Uterus (tissue), 4 donors: Measurements from ENCODE around the gene FIBCD1. TPM values are rescaled to one million over a fixed set of nuclear protein-coding genes. Genes with fewer than 3 reads are reported as not detected.

Source experiments
- DNase-seq, 2 donors: peaks; one replicate each; pipeline ENCODE4 v3.0.0-alpha.2; 2019 to 2020
- H3K27ac ChIP-seq, 2 donors: fragments of 200-600 bp; sonication (generic); 1 replicate in 1 of 2; 2 replicates in 1 of 2; pipeline ENCODE4 v1.5.1; 2016 to 2018
- H3K27me3 ChIP-seq, 2 donors: fragments of 200-600 bp; sonication (generic); one replicate each; pipeline ENCODE4 v1.5.1; 2018 to 2019; ENCODE audit warnings: control low read depth in 1 of 2
- H3K36me3 ChIP-seq, 2 donors: fragments of 200-600 bp; sonication (generic); one replicate each; pipeline ENCODE4 v1.5.1; 2019; ENCODE audit warnings: control low read depth in 1 of 2
- H3K4me1 ChIP-seq, 2 donors: fragments of 200-600 bp; sonication (generic); one replicate each; pipeline ENCODE4 v1.5.1; 2018 to 2019; ENCODE audit warnings: control low read depth in 1 of 2
- H3K4me3 ChIP-seq, 2 donors: fragments of 200-600 bp; sonication (generic); 1 replicate in 1 of 2; 2 replicates in 1 of 2; pipeline ENCODE4 v1.5.1; 2018 to 2019; ENCODE audit warnings: mild to moderate bottlenecking in 1 of 2
- H3K9me3 ChIP-seq, 2 donors: fragments of 200-600 bp; sonication (generic); one replicate each; pipeline ENCODE4 v1.5.1; 2019; ENCODE audit warnings: control low read depth in 1 of 2
- POLR2A ChIP-seq, 2 donors: fragments of 450-650 bp; IDR thresholded peaks; one replicate each; pipeline ENCODE4 v1.6.1; 2016; ENCODE audit warnings: antibody characterized with exemption in 2 of 2, mild to moderate bottlenecking in 1 of 2, moderate library complexity in 1 of 2
- intact Hi-C: fragments of 100-400 bp; cut with DNase I; formaldehyde crosslinking; loops from one replicate; pipeline ENCODE4 v1.15.1; 2023; ENCODE audit warnings: low total_unique reads
- total RNA-seq, 4 donors: library from RNA; depleted of rRNA in 3 of 4; stranded (reverse); fragments of >200 nt in 3 of 4; gene quantifications; one replicate each; pipeline versions ENCODE4 v1.1.0 to v1.2.4, GENCODE V29; 2014 to 2023
- TF ChIP-seq, protein P1 (sequence below), 4 experiments: fragments of 200-600 bp in 2 of 4; fragments of 450-650 bp in 2 of 4; sonication (generic) in 2 of 4; IDR thresholded peaks; one replicate each; pipeline ENCODE4 v1.5.1; 2016 to 2019; ENCODE audit warnings: antibody characterized with exemption in 4 of 4, mild to moderate bottlenecking in 2 of 4, moderate library complexity in 1 of 4
- donor health status: DM: yes; HTN: yes; CAD: no.

The FIBCD1 gene
- total RNA-seq, 4 donors from 2014 or later, result 0.29 TPM; not detected in 3

- no peaks in the 10 kb centered on the region for H3K27me3 ChIP-seq
- H3K27ac ChIP-seq, result no peak overlapping the region
- H3K4me1 ChIP-seq, result no peaks in the 10 kb centered on the region
- H3K4me3 ChIP-seq, result no peak overlapping the region
- no peaks in the 10 kb centered on the region for H3K9me3 ChIP-seq
- DNase-seq, result no peak
- TF ChIP-seq, protein P1, sequence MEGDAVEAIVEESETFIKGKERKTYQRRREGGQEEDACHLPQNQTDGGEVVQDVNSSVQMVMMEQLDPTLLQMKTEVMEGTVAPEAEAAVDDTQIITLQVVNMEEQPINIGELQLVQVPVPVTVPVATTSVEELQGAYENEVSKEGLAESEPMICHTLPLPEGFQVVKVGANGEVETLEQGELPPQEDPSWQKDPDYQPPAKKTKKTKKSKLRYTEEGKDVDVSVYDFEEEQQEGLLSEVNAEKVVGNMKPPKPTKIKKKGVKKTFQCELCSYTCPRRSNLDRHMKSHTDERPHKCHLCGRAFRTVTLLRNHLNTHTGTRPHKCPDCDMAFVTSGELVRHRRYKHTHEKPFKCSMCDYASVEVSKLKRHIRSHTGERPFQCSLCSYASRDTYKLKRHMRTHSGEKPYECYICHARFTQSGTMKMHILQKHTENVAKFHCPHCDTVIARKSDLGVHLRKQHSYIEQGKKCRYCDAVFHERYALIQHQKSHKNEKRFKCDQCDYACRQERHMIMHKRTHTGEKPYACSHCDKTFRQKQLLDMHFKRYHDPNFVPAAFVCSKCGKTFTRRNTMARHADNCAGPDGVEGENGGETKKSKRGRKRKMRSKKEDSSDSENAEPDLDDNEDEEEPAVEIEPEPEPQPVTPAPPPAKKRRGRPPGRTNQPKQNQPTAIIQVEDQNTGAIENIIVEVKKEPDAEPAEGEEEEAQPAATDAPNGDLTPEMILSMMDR (IDR thresholded peaks at IDR 0.05), result no peak
- no peak for TF ChIP-seq POLR2A (IDR thresholded peaks at IDR 0.05)
- intact Hi-C loops, result no loop called here
- H3K36me3 ChIP-seq, result no peaks in the 10 kb centered on the region
These were observed 19.4 kb downstream of the FIBCD1 start for GRCh38 chr9:130919559-130920145.

GRCh38 chr9:130918826-130919558, 20.1 kb downstream of the FIBCD1 start:
- TF ChIP-seq POLR2A (IDR thresholded peaks at IDR 0.05), result no peak
- TF ChIP-seq, protein P1 (IDR thresholded peaks at IDR 0.05), result no peak
- no peak overlapping the region for H3K27ac ChIP-seq
- H3K9me3 ChIP-seq, result no peaks in the 10 kb centered on the region
- intact Hi-C loops, result no loop called here
- no peaks in the 10 kb centered on the region for H3K36me3 ChIP-seq
- DNase-seq, result no peak
- H3K4me1 ChIP-seq, result no peaks in the 10 kb centered on the region
- H3K27me3 ChIP-seq, result no peaks in the 10 kb centered on the region
- H3K4me3 ChIP-seq, result no peak overlapping the region

DNA sequence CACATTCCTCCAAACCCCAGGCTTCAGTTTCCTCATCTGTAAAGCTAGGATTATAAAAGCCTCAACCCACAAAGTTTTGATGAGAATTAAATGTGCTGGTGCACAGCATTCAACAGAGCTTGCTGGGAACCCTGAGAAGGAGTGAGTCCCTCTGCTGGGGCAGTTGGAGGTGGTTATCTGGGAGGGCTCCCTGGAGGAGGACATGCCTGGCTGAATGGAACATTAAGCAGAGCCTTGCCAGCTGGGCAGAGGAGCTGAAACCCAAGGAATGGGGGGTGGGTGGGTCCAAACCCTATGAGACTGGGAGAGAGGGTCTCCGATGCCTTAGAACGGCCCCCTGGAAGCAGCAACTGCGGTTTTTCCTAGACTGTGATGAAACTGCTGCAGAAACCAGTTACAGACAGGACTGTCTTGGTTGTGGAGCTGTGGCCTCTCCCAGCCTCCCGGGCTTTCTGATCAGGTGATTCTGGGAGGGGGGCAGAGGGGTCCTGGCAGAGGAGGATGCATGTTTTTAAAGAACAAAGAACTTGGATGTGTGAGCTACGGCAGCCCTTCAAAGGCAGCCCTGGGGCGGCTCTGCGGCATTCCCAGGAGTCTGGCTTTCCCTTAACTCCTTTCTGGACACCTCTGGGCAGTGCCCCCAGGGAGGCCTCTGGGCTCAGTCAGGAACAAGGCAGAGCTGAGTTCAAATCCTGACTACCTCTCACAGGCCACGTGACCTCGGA, 20.8 kb downstream of the FIBCD1 start:
- intact Hi-C loops, result no loop called here
- Histone ChIP-seq H3K4me1 (no peaks in the 10 kb centered on the region), H3K27me3 (no peaks in the 10 kb centered on the region), H3K36me3 (no peaks in the 10 kb centered on the region), H3K27ac (no peak overlapping the region), H3K4me3 (no peak overlapping the region), H3K9me3 (no peaks in the 10 kb centered on the region)
- DNase-seq, result no peak
- TF ChIP-seq, protein P1 (IDR thresholded peaks at IDR 0.05), result no peak
- no peak for TF ChIP-seq POLR2A (IDR thresholded peaks at IDR 0.05)

GRCh38 chr9:130917168-130917960, 21.7 kb downstream of the FIBCD1 start:
- Histone ChIP-seq H3K27me3 (no peaks in the 10 kb centered on the region), H3K4me1 (no peaks in the 10 kb centered on the region), H3K9me3 (no peaks in the 10 kb centered on the region), H3K36me3 (no peaks in the 10 kb centered on the region), H3K4me3 (no peak overlapping the region), H3K27ac (no peak overlapping the region)
- intact Hi-C loops, result no loop called here
- DNase-seq, result no peak
- TF ChIP-seq, protein P1 (IDR thresholded peaks at IDR 0.05), result no peak
- TF ChIP-seq POLR2A (IDR thresholded peaks at IDR 0.05), result no peak
